ENCODE results near the gene SERBP1.

SERBP1 gene

GRCh38 chr1:67434491-67434890, 4.3 kb upstream of the SERBP1 start:
- TF ChIP-seq, protein P1, sequence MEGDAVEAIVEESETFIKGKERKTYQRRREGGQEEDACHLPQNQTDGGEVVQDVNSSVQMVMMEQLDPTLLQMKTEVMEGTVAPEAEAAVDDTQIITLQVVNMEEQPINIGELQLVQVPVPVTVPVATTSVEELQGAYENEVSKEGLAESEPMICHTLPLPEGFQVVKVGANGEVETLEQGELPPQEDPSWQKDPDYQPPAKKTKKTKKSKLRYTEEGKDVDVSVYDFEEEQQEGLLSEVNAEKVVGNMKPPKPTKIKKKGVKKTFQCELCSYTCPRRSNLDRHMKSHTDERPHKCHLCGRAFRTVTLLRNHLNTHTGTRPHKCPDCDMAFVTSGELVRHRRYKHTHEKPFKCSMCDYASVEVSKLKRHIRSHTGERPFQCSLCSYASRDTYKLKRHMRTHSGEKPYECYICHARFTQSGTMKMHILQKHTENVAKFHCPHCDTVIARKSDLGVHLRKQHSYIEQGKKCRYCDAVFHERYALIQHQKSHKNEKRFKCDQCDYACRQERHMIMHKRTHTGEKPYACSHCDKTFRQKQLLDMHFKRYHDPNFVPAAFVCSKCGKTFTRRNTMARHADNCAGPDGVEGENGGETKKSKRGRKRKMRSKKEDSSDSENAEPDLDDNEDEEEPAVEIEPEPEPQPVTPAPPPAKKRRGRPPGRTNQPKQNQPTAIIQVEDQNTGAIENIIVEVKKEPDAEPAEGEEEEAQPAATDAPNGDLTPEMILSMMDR (IDR thresholded peaks at IDR 0.05; ENCODE audit: low read depth, low read length, missing control alignments): no peak
- peak; percentile 44 for DNase-seq (ENCODE audit: extremely low read depth, low read depth)
- H3K4me3 ChIP-seq (replicated peaks; ENCODE audit: low read depth, low read length): no peak overlapping the region

- H3K4me3 ChIP-seq (replicated peaks; ENCODE audit: low read depth, low read length): no peak overlapping the region
- TF ChIP-seq, protein P1 (IDR thresholded peaks at IDR 0.05; ENCODE audit: low read depth, low read length, missing control alignments): no peak
- no peak for DNase-seq (ENCODE audit: extremely low read depth, low read depth)
Measured at GRCh38 chr1:67433837-67434236, 3.6 kb upstream of the SERBP1 start.

DNA sequence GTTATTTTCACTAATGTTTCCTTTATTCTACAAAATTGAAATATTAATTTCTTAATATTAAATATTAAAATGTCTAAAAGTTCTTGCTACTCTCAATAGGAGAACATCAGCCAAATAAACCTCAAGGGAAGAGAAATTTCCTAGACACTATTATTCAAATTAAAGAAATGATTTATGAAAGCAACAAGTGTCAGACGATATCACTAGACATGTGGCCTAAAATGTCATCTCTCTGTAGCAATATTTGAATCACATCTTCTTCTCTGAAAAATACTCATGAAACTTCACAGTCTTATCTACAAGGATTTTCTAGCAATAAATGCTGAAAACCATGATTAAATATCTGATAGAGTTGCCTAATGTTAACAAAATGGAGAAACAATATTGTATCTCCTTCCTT, 2.5 kb upstream of the SERBP1 start:
- H3K4me3 ChIP-seq (replicated peaks; ENCODE audit: low read depth, low read length): no peak overlapping the region
- TF ChIP-seq, protein P1 (IDR thresholded peaks at IDR 0.05; ENCODE audit: low read depth, low read length, missing control alignments): no peak
- no peak for DNase-seq (ENCODE audit: extremely low read depth, low read depth)

DNA sequence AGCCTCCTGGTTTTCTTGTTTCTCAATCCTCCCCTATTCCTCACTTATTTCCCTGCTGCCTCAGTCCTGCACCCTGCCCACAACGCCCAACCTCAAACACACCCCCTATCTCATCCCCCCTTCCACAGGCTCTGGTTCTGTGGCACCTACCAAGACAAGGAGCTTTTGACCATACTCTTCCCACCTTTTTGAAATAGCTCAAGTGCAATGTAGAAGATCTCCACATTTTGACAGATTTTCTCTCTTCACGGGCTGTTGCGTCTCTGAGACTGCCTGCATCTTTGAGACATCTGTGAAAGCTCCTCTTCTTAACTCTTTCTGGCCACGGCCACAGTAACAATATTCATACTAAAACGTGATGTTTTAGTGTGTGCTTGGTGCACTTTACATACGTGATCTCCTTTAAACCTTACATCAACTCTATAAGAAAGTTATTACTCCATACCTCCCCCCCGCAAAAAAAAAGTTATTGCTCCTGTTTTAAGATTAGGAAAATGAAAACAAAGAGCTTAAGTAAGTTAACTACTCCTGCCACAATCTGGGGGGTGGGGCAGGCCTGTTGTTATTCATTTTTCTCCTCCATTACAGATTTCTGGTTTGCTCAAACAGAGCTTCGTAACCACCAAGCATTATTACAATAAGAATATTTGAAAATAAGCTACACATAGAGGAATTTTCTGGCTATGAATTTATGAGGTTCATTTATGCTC, 1.8 kb upstream of the SERBP1 start:
- H3K4me3 ChIP-seq (replicated peaks; ENCODE audit: low read depth, low read length): no peak overlapping the region
- DNase-seq (ENCODE audit: extremely low read depth, low read depth): no peak
- TF ChIP-seq, protein P1 (IDR thresholded peaks at IDR 0.05; ENCODE audit: low read depth, low read length, missing control alignments): no peak

DNA sequence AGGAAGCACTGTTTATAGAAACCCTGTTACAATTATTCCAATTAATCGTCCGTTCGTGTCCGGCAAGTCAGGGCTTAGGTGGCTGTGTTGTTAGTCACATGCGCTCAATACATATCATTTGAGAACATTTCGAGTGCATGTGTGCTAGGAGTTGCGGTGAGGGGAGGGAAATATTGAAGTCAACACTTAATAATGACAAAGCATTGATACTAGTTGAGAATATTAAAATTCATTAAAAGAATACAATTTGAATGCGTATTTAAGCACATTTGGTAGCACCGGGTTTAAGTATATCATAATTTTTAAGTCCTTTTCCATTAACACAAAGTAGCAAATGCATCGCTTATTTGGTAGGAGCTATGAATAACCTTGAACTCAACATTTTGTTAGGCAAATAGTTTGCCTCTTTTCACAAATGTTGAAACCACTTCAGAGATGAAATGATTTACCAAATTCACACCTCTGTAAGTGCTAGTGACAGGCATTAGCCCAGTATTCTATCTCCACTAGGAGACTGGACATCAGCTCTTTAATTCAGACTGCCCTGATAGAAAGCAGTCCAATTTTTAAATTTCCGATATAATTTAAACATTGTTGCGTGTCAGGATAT, 1.1 kb upstream of the SERBP1 start:
- H3K4me3 ChIP-seq (replicated peaks; ENCODE audit: low read depth, low read length): peak overlapping the region; percentile 82
- TF ChIP-seq, protein P1 (IDR thresholded peaks at IDR 0.05; ENCODE audit: low read depth, low read length, missing control alignments): no peak
- no peak for DNase-seq (ENCODE audit: extremely low read depth, low read depth)

- no peak for DNase-seq (ENCODE audit: extremely low read depth, low read depth)
- H3K4me3 ChIP-seq (replicated peaks; ENCODE audit: low read depth, low read length): peak overlapping the region; percentile 82
- TF ChIP-seq, protein P1 (IDR thresholded peaks at IDR 0.05; ENCODE audit: low read depth, low read length, missing control alignments): no peak
Measured at GRCh38 chr1:67429528-67430357, 459 bp downstream of the SERBP1 start.

Measured in HFF-Myc (cell line).